Loucy (cell line): ENCODE data around the gene DND1.
"Not testable (repeated sequence)": the region's sequence is repeated elsewhere in the genome, so short reads cannot be mapped to it uniquely, and the experiment has no call there.

ENCODE experiments used
- H2AFZ ChIP-seq: fragments of 200-600 bp; sonication (generic); 2 replicates; pipeline ENCODE4 v1.6.0; 2016; ENCODE audit warnings: antibody characterized with exemption, mild to moderate bottlenecking, low read length, moderate library complexity
- H3F3A ChIP-seq: fragments of 200-600 bp; 2 replicates; pipeline ENCODE4 v1.6.0; 2016; ENCODE audit warnings: antibody characterized with exemption, low read depth, mild to moderate bottlenecking
- H3K27me3 ChIP-seq: fragments of 200-600 bp; sonication (generic); 2 replicates; pipeline ENCODE4 v1.6.1; 2014; ENCODE audit warnings: low read length, mild to moderate bottlenecking; ENCODE audit not compliant: insufficient read depth, poor library complexity, severe bottlenecking
- H3K36me3 ChIP-seq: fragments of 200-600 bp; sonication (generic); 2 replicates; pipeline ENCODE4 v1.6.1; 2016; ENCODE audit warnings: low read length; ENCODE audit not compliant: insufficient read depth
- H3K4me1 ChIP-seq: fragments of 200-600 bp; sonication (generic); 2 replicates; pipeline ENCODE4 v1.5.1; 2014; ENCODE audit warnings: low read length, mild to moderate bottlenecking; ENCODE audit not compliant: insufficient read depth, poor library complexity, severe bottlenecking
- H3K4me2 ChIP-seq: fragments of 200-600 bp; sonication (generic); 2 replicates; pipeline ENCODE4 v1.6.0; 2014; ENCODE audit warnings: antibody characterized with exemption, low read length, low read depth, mild to moderate bottlenecking; ENCODE audit not compliant: poor library complexity, severe bottlenecking
- H3K4me3 ChIP-seq: fragments of 200-600 bp; sonication (generic); 2 replicates; pipeline ENCODE4 v1.5.1; 2014; ENCODE audit warnings: low read length, mild to moderate bottlenecking, mixed read lengths; ENCODE audit not compliant: poor library complexity, severe bottlenecking
- H3K79me2 ChIP-seq: fragments of 200-600 bp; sonication (generic); 2 replicates; pipeline ENCODE4 v1.6.1; 2014; ENCODE audit warnings: low read length; ENCODE audit not compliant: insufficient read depth
- H3K9ac ChIP-seq: fragments of 200-600 bp; sonication (generic); 2 replicates; pipeline ENCODE4 v1.6.0; 2014; ENCODE audit warnings: mild to moderate bottlenecking, low read depth, low read length, moderate library complexity; ENCODE audit not compliant: poor library complexity, severe bottlenecking
- H3K9me2 ChIP-seq: fragments of 200-600 bp; sonication (generic); replicated peaks from 2 replicates; pipeline ENCODE4 v1.6.1; 2016; ENCODE audit warnings: low read depth, low read length, mixed read lengths
- H3K9me3 ChIP-seq: fragments of 200-600 bp; sonication (generic); 2 replicates; pipeline ENCODE4 v1.6.1; 2014; ENCODE audit warnings: mild to moderate bottlenecking, antibody characterized with exemption, low read length, low read depth; ENCODE audit not compliant: insufficient read depth
- H4K20me1 ChIP-seq: fragments of 200-600 bp; sonication (generic); 2 replicates; pipeline ENCODE4 v1.6.0; 2014; ENCODE audit warnings: antibody characterized with exemption, low read length, mild to moderate bottlenecking; ENCODE audit not compliant: insufficient read depth, poor library complexity, severe bottlenecking
- CTCF ChIP-seq: fragments of 200-600 bp; sonication (generic); conservative IDR thresholded peaks from 2 replicates; pipeline ENCODE4 v1.5.1; 2014; ENCODE audit warnings: mild to moderate bottlenecking, antibody characterized with exemption, low read length
- EZH2phosphoT487 ChIP-seq: fragments of 200-600 bp; IDR thresholded peaks from 2 replicates; pipeline ENCODE4 v1.6.1; 2018; ENCODE audit warnings: antibody characterized with exemption, mild to moderate bottlenecking, moderate library complexity, borderline replicate concordance

Gene DND1

GRCh38 chr5:140673187-140673976 is at the start of gene DND1:
Gene DND1, minus strand, starts transcription at chr5:140673576. Its CDS starts 34 bp downstream, at chr5:140673542.
- TF ChIP-seq EZH2phosphoT487, result no peak
- no peak for TF ChIP-seq CTCF

GRCh38 chr5:140721395-140721794 is 48.0 kb upstream of the DND1 start:
- H3K9me2 ChIP-seq, H3K4me2 ChIP-seq, H3K9ac ChIP-seq, H3K27me3 ChIP-seq, H3K4me1 ChIP-seq, H3K4me3 ChIP-seq, H3K9me3 ChIP-seq, H3F3A ChIP-seq, H2AFZ ChIP-seq, H3K36me3 ChIP-seq, H4K20me1 ChIP-seq, H3K79me2 ChIP-seq: not testable (repeated sequence)

More at GRCh38 chr5:140673187-140673976, at the start of gene DND1:
- Histone ChIP-seq H3K4me3 (no peak within 1 kb of the TSS), H2AFZ (no peak within 1 kb of the TSS), H3F3A (no peaks in the 10 kb centered on the region), H3K9me2 (no peaks in the 10 kb centered on the region), H3K4me1 (no peaks in the 10 kb centered on the region), H4K20me1 (peaks cover under 1% of the 10 kb centered on the region), H3K27me3 (no peaks in the 10 kb centered on the region), H3K9me3 (no peaks in the 10 kb centered on the region), H3K79me2 (peaks cover 4% of the 10 kb centered on the region; the same call in 1 of the 2 replicates), H3K9ac (no peak within 1 kb of the TSS), H3K36me3 (peaks cover 77% of the 10 kb centered on the region; the same call in 1 of the 2 replicates), H3K4me2 (no peak within 1 kb of the TSS)

GRCh38 chr5:140720738-140721137 is 47.4 kb upstream of the DND1 start:
- H3K9ac ChIP-seq, H4K20me1 ChIP-seq, H3K79me2 ChIP-seq, H3K4me1 ChIP-seq, H3K36me3 ChIP-seq, H3K4me2 ChIP-seq, H3K9me2 ChIP-seq, H3K4me3 ChIP-seq, H3F3A ChIP-seq, H3K27me3 ChIP-seq, H3K9me3 ChIP-seq: not testable (repeated sequence)
- H2AFZ ChIP-seq, result peak overlapping the region; percentile 70; the same call in 1 of the 2 replicates

- Histone ChIP-seq H3F3A (no peaks in the 10 kb centered on the region), H4K20me1 (no peaks in the 10 kb centered on the region), H3K9ac (no peak overlapping the region), H3K4me1 (no peaks in the 10 kb centered on the region), H3K9me2 (no peaks in the 10 kb centered on the region), H3K79me2 (no peaks in the 10 kb centered on the region), H3K27me3 (no peaks in the 10 kb centered on the region), H3K4me2 (no peak overlapping the region), H3K4me3 (no peak overlapping the region), H3K9me3 (no peaks in the 10 kb centered on the region), H2AFZ (no peak overlapping the region), H3K36me3 (no peaks in the 10 kb centered on the region)
- TF ChIP-seq CTCF, result no peak
- TF ChIP-seq EZH2phosphoT487, result no peak
Measured at GRCh38 chr5:140718266-140718592, 44.9 kb upstream of the DND1 start.

DNA sequence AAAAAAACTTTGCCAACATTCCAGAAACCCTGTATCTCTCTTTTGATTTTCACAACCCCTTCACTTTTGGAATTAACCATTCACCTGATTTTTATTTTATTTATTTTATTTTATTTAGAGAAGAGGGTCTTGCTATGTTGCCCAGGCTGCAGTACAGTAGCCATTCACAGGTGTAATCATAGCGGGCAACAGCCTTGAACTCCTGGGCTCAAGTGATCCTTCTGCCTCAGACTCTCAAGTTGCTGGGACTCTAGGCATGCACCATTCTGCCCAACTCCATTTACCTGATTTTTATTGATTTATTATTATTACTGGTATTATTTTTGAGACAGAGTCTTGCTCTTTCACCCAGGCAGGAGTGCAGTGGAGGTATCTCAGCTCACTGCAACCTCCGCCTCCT is 42.9 kb upstream of the DND1 start:
- not testable (repeated sequence) for H3K4me2 ChIP-seq, H3K27me3 ChIP-seq, H4K20me1 ChIP-seq, H3K9me2 ChIP-seq, H3K9ac ChIP-seq, H3K4me1 ChIP-seq, H3K9me3 ChIP-seq, H3F3A ChIP-seq, H3K36me3 ChIP-seq, H3K4me3 ChIP-seq, H3K79me2 ChIP-seq, H2AFZ ChIP-seq
